ENCODE measurements around the gene ATP2C1. TPM values are rescaled to one million over a fixed set of nuclear protein-coding genes. Genes with fewer than 3 reads are reported as not detected.
A peak's percentile ranks its signal among the peaks of the same experiment; 100 is the strongest.

ATP2C1 gene
- total and polyA plus RNA-seq, 9 of the 15 experiments (the other 6 are each of a cell fraction or from before 2014, with no cell fraction given), result 10.0 to 53.5 (median 27.9) TPM

DNA sequence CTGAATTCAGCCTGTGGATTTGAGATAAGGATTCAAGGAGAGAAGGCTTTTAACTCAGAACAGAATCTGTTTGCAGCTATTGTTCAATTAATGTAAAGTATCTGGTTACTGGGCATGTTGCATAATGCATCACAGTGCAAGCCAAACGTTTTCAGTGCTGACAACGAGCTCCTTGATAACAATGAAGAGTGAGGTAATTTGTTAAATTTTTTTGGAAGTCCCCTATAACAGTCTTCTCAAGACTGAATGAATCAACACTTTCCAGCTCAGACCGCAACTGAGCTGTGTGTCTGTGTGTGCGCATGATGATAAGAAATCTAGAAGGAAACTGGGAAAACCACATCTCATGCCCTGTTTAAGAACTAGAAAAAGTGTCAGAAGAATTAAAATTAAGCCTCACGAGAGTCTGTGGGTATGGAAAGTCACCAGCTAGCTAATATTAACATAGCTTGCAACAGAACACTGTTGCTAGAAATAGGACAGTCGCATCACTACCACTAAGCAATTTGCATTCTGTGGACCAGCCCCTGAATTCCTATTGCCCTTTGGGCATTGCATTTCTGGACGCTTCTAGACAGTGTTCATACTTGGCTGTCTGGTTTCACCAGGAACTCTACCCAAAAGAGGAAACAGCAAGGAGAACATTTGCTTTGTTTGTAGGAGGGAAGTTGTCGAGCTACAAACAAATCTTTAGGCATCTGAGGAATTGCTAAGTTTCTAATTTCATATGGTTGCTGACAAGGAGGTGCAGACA is 43.7 kb upstream of the ATP2C1 start (continued):
- TF ChIP-seq ZNF79 (CRISPR knock-in tag; IDR thresholded peaks at IDR 0.05; ENCODE audit: low read depth), result no peak
- no peak for TF ChIP-seq KDM2B (CRISPR knock-in tag; IDR thresholded peaks at IDR 0.05)
- TF ChIP-seq ETS1 (conservative IDR thresholded peaks at IDR 0.05; ENCODE audit: control insufficient read depth, low read depth, low read length), result no peak
- TF ChIP-seq GABPB1 (CRISPR knock-in tag; IDR thresholded peaks at IDR 0.05), result no peak
- peak; percentile 98 for TF ChIP-seq ATF7 (IDR thresholded peaks at IDR 0.05)
- no peak for TF ChIP-seq PTTG1 (tag; IDR thresholded peaks at IDR 0.05; ENCODE audit: low read depth)
- TF ChIP-seq CHD1 (IDR thresholded peaks at IDR 0.05; ENCODE audit: low read length), result no peak
- peak; percentile 61 for TF ChIP-seq CCNT2 (IDR thresholded peaks at IDR 0.05; ENCODE audit: borderline replicate concordance, extremely low read depth, insufficient read length, low read depth, low read length)
- TF ChIP-seq ZNF175 (CRISPR knock-in tag; IDR thresholded peaks at IDR 0.05; ENCODE audit: low read depth), result 0 out of 2 replicates have a peak, but pooled peaks have one; percentile 53
- no peak for TF ChIP-seq XRCC3 (IDR thresholded peaks at IDR 0.05)
- no peak for TF ChIP-seq MEF2A (IDR thresholded peaks at IDR 0.05; ENCODE audit: control insufficient read depth, low read depth, low read length)
- no peak for TF ChIP-seq ARID4B (CRISPR knock-in tag; IDR thresholded peaks at IDR 0.05)
- no peak for TF ChIP-seq ZNF668 (CRISPR knock-in tag; IDR thresholded peaks at IDR 0.05)
- no peak for TF ChIP-seq DEAF1 (CRISPR knock-in tag; IDR thresholded peaks at IDR 0.05)
- TF ChIP-seq CGGBP1 (CRISPR knock-in tag; IDR thresholded peaks at IDR 0.05), result no peak
- TF ChIP-seq CHCHD3 (CRISPR knock-in tag; IDR thresholded peaks at IDR 0.05), result no peak
- TF ChIP-seq SAFB (IDR thresholded peaks at IDR 0.05; ENCODE audit: borderline replicate concordance, low read depth, low read length), result no peak
- no peak for TF ChIP-seq ZBTB8A (IDR thresholded peaks at IDR 0.05; ENCODE audit: partially characterized antibody)
- TF ChIP-seq ZNF197 (CRISPR knock-in tag; IDR thresholded peaks at IDR 0.05; ENCODE audit: low read depth), result no peak
- no peak for TF ChIP-seq XRCC4 (IDR thresholded peaks at IDR 0.05; ENCODE audit: extremely low read depth, insufficient read depth, insufficient read length)
- no peak for TF ChIP-seq E2F3 (CRISPR knock-in tag; IDR thresholded peaks at IDR 0.05)
